Testis (tissue), 3 donors: ENCODE data around the gene CACNA2D1. TPM values are rescaled to one million over a fixed set of nuclear protein-coding genes. Genes with fewer than 3 reads are reported as not detected.

Experiments
- DNase-seq: peaks from one replicate; pipeline ENCODE4 v3.0.0-alpha.2; 2019
- H3K27ac ChIP-seq, 2 donors: fragments of 200-600 bp; sonication (generic); one replicate each; pipeline ENCODE4 v1.5.1; 2019
- H3K27me3 ChIP-seq: fragments of 200-600 bp; sonication (generic); one replicate; pipeline ENCODE4 v1.5.1; 2019
- H3K36me3 ChIP-seq: fragments of 200-600 bp; sonication (generic); one replicate; pipeline ENCODE4 v1.5.1; 2017; ENCODE audit warnings: low read depth; ENCODE audit errors: missing control alignments
- H3K4me1 ChIP-seq: fragments of 200-600 bp; sonication (generic); one replicate; pipeline ENCODE4 v1.5.1; 2019
- H3K4me3 ChIP-seq, 2 donors: fragments of 200-600 bp; sonication (generic); one replicate each; pipeline ENCODE4 v1.5.1; 2017 to 2019
- H3K9me3 ChIP-seq: fragments of 200-600 bp; sonication (generic); one replicate; pipeline ENCODE4 v1.5.1; 2017
- POLR2A ChIP-seq: fragments of 450-650 bp; IDR thresholded peaks from one replicate; pipeline ENCODE4 v1.6.1; 2017; ENCODE audit warnings: antibody characterized with exemption, mild to moderate bottlenecking, moderate library complexity
- WGBS, 2 donors: methylation state at CpG; one replicate each; pipeline ENCODE4 v1.1.5; 2018; 5-methylcytosine and 5-hydroxymethylcytosine counted together
- intact Hi-C: fragments of 100-400 bp; cut with DNase I; formaldehyde crosslinking; loops from one replicate; pipeline ENCODE4 v1.15.1; 2023; ENCODE audit warnings: low total_unique reads
- polyA plus RNA-seq: library from polyadenylated mRNA; stranded (reverse); fragments of 350-450 nt; fragmentation: Illumina TruSeq; extraction: RNeasy Lipid Tissue Mini Kit (QIAGEN cat#74804); gene quantifications from one replicate; pipeline ENCODE4 v1.2.3, GENCODE V29; 2014; ENCODE audit warnings: low read depth, low replicate concordance; ENCODE audit not compliant: insufficient read depth
- total RNA-seq, 2 donors: library from RNA; depleted of rRNA; stranded (reverse); fragments of >200 nt; gene quantifications; one replicate each; pipeline ENCODE4 v1.2.3, GENCODE V29; 2016
- TF ChIP-seq, protein P1 (sequence below), 3 experiments: fragments of 450-650 bp in 2 of 3; fragments of 200-600 bp in 1 of 3; sonication (generic) in 1 of 3; IDR thresholded peaks; one replicate each; pipeline ENCODE4 v1.5.1; 2016 to 2019; ENCODE audit warnings: antibody characterized with exemption in 3 of 3, mild to moderate bottlenecking in 2 of 3, moderate library complexity in 1 of 3

Gene CACNA2D1
- total and polyA plus RNA-seq, 3 donors from 2014 or later: 5.4 to 29.1 (median 28.0) TPM

DNA sequence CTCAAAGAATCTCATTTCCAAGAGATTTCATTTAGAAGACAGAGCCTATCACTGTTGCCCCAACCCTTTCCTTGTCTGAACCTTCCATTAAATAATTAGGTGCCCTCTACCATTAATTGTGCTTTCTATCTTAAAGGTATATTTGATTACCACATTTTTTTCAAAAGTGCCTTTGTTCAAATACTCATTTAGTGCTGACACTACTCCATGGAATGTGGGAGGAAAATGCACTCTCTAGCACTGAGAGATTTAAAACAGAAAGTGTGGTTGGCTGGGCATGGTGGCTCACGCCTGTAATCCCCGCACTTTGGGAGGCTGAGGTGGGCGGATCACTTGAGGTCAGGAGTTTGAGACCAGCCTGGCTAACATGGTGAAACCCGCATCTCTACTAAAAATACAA is 119.8 kb downstream of the CACNA2D1 start:
- TF ChIP-seq, protein P1, sequence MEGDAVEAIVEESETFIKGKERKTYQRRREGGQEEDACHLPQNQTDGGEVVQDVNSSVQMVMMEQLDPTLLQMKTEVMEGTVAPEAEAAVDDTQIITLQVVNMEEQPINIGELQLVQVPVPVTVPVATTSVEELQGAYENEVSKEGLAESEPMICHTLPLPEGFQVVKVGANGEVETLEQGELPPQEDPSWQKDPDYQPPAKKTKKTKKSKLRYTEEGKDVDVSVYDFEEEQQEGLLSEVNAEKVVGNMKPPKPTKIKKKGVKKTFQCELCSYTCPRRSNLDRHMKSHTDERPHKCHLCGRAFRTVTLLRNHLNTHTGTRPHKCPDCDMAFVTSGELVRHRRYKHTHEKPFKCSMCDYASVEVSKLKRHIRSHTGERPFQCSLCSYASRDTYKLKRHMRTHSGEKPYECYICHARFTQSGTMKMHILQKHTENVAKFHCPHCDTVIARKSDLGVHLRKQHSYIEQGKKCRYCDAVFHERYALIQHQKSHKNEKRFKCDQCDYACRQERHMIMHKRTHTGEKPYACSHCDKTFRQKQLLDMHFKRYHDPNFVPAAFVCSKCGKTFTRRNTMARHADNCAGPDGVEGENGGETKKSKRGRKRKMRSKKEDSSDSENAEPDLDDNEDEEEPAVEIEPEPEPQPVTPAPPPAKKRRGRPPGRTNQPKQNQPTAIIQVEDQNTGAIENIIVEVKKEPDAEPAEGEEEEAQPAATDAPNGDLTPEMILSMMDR (IDR thresholded peaks at IDR 0.05): no peak
- TF ChIP-seq POLR2A: no peak
- Histone ChIP-seq H3K9me3 (no peaks in the 10 kb centered on the region), H3K27ac (no peak overlapping the region), H3K4me1 (no peaks in the 10 kb centered on the region), H3K4me3 (no peak overlapping the region), H3K27me3 (no peaks in the 10 kb centered on the region), H3K36me3 (no peaks in the 10 kb centered on the region)
- no peak for DNase-seq
- 92 to 95% methylated on average over 4 of the region's 4 CpGs for WGBS, 2 donors
- intact Hi-C loops: no loop called here

DNA sequence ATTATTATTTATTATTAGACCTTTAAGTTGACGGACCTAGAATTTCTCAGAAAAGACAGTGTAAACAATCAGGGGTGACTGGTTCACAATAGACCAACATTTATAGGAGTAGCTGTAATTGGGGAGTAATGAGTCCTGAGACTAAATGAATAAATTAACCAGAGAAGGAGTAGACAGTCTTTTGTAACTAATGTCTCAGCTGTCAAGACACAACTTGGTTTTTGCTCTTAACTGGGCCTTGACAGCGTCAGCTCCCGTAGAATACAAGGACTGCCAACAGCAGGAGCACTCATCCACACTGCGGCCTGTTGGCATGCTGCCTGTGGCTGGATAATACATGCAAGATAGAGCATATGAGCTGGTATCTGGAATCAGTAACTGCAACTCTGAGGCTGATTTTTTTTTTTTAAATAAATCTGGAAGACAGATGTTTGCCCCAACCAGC is 123.9 kb downstream of the CACNA2D1 start:
- intact Hi-C loops: no loop called here
- TF ChIP-seq, protein P1 (IDR thresholded peaks at IDR 0.05): no peak
- no peak for TF ChIP-seq POLR2A
- WGBS, 2 donors: 52% methylated on average over 4 of the region's 4 CpGs
- DNase-seq: peak; percentile 90
- no peaks in the 10 kb centered on the region for H3K27me3 ChIP-seq
- no peaks in the 10 kb centered on the region for H3K9me3 ChIP-seq
- no peaks in the 10 kb centered on the region for H3K4me1 ChIP-seq
- H3K36me3 ChIP-seq: no peaks in the 10 kb centered on the region
- H3K27ac ChIP-seq: no peak overlapping the region
- no peak overlapping the region for H3K4me3 ChIP-seq

DNA sequence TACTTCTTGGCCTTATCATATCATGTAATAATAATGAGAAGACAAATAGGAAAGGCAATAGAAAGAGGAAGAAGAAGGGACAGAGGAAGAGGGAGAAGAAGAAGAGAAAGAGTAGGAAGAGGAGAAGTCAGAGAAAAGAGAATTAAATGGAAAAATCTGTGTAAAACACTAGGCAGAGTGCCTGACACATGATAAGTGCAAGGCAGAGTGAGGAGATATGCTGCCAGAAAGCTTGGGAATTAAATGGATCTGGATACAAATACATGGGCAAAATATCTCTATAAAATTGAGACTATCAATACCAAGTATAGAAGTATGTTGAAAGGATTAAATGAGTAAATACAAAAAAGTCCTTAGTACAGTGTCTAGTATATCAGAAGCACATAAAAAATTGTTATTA is 124.8 kb downstream of the CACNA2D1 start:
- intact Hi-C loops: no loop called here
- no peaks in the 10 kb centered on the region for H3K9me3 ChIP-seq
- H3K4me1 ChIP-seq: no peaks in the 10 kb centered on the region
- TF ChIP-seq, protein P1 (IDR thresholded peaks at IDR 0.05): no peak
- no peak for TF ChIP-seq POLR2A
- no peak for DNase-seq
- no peaks in the 10 kb centered on the region for H3K36me3 ChIP-seq
- no peaks in the 10 kb centered on the region for H3K27me3 ChIP-seq
- H3K27ac ChIP-seq: no peak overlapping the region
- H3K4me3 ChIP-seq: no peak overlapping the region

DNA sequence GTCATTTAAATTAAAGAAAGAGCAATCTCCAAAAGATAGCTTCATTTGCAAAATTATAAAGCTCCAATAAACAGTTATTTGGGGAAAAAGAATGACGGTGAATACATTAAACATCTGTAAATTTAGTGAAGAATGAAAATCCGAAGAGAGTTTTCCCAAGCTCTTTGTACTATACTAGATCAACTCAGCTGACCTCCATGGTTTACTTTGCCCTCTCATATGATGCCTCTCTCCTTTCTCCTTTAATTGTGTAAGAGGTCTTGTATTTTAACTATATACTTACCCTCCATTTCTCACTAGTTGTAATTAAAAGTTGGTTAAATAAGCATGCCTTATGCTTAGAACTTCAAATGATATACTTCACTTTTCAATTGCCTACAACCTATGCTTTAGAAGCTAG is 125.8 kb downstream of the CACNA2D1 start:
- Histone ChIP-seq H3K27me3 (no peaks in the 10 kb centered on the region), H3K4me1 (no peaks in the 10 kb centered on the region), H3K36me3 (no peaks in the 10 kb centered on the region), H3K4me3 (no peak overlapping the region), H3K9me3 (no peaks in the 10 kb centered on the region), H3K27ac (no peak overlapping the region)
- TF ChIP-seq, protein P1 (IDR thresholded peaks at IDR 0.05): no peak
- no peak for TF ChIP-seq POLR2A
- intact Hi-C loops: no loop called here
- 89 to 94% methylated on average over 2 of the region's 2 CpGs for WGBS, 2 donors
- no peak for DNase-seq

DNA sequence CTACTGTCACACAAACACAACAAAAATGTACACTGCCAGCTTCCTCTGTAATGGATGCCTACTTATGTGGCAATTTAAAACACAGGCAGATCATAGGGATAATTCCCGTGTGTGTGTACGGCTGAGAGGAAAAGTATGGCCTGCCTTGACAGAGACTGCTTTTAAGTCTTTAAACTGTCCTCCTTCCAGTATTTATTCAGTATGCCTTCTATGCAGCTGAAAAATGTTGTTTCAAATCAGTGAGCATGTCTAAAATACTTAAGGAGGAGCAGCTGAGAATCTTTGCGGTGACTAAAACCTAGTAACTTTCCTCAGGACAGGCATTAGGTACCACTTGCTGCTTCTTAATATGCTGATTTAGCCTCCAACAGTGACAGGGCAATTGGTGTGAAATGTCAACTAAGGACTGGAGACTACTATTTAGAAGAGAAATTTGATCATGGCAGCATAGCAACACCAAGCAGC is 126.3 kb downstream of the CACNA2D1 start:
- Histone ChIP-seq H3K27me3 (no peaks in the 10 kb centered on the region), H3K9me3 (no peaks in the 10 kb centered on the region), H3K4me3 (no peak overlapping the region), H3K4me1 (no peaks in the 10 kb centered on the region), H3K36me3 (no peaks in the 10 kb centered on the region), H3K27ac (no peak overlapping the region)
- 90 to 97% methylated on average over 3 of the region's 3 CpGs for WGBS, 2 donors
- DNase-seq: no peak
- intact Hi-C loops: no loop called here
- TF ChIP-seq, protein P1 (IDR thresholded peaks at IDR 0.05): no peak
- no peak for TF ChIP-seq POLR2A
